COLO668 (cell line): ENCODE measurements around the gene ZNF324.
"Not testable (repeated sequence)": the region's sequence is repeated elsewhere in the genome, so short reads cannot be mapped to it uniquely, and the experiment has no call there.

ENCODE experiments used
- DNase-seq: peaks from one replicate; lab custom pipeline; 2025; ENCODE audit not compliant: unreplicated experiment; lab: John Stamatoyannopoulos, UW

ZNF324 gene

GRCh38 chr19:58470837-58471543, 4.1 kb downstream of the ZNF324 start:
- not testable (repeated sequence) for DNase-seq

- no peak for DNase-seq
Measured at GRCh38 chr19:58471736-58472135, 4.9 kb downstream of the ZNF324 start.

DNA sequence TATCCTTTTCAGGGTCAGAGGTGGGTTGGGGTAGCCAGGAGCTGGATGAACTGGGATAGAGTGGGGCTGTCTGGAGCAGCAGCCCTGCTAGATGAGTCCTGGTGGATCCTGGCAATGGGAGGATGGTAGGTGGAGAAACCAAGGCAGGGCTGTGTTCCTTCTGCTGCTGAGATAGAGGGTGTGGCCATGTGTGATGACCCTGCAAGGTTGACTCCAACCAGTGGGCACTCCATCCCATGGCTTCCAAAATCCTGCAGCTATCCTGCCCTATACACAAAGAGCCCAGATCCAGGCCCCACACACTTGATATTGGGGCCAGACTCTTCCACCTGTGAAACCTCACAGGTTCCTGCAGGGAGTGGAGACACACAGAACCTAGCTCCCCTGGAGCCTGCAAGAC, 6.9 kb downstream of the ZNF324 start:
- no peak for DNase-seq

- no peak for DNase-seq
Measured at GRCh38 chr19:58474291-58474996, 7.6 kb downstream of the ZNF324 start.

GRCh38 chr19:58474997-58475713, 8.3 kb downstream of the ZNF324 start:
- no peak for DNase-seq

DNA sequence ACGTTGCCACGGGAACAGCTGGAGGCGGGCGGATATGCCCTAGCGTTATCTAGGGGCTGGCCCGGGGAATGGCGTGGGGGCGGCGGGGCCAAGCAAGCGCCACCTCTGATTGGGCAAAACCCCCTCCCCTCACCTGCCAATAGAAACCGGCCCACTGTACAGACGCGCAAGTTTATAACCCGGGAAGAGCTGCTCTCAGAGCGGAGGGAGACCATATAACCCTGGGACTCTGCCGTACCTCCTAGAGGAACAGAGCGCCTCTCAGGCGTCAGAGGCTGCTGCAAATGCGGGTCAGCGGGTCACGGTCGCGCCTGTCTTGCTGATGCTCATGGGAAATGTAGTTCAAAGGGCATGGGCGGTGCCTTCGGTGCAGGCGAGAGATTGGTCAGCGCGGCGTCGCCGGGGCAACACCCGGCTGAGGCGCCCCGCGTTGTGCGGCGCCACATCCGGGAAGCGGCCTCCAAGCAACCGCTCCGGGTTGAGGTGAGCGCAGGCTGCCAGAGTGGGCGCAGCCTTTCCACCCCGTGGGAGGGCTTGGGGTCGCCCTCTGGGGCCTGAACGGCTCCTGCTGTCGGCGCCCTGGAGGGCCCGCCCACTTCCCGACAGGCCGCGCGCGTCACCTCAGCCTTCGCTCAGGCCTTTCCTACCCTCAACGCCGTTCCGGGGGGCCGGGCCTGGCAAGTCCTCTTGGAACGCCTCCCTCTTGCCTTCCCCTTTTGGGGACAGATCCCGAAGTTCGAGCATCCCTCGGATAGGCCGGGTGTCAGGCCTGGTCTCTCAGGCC, 9.0 kb downstream of the ZNF324 start, which contains the start of gene ZNF446:
Gene ZNF446, plus strand, starts transcription at position 639 of the 784 bp plus-strand sequence. CDS start 867 bp downstream, outside the sequence.
- peak; percentile 96 for DNase-seq

GRCh38 chr19:58476498-58477015, 9.7 kb downstream of the ZNF324 start:
- peak; percentile 13 for DNase-seq

GRCh38 chr19:58477130-58477529, 10.2 kb downstream of the ZNF324 start:
- DNase-seq = no peak

- no peak for DNase-seq
Measured at GRCh38 chr19:58477871-58478270, 11.0 kb downstream of the ZNF324 start.

GRCh38 chr19:58479303-58479702, 12.4 kb downstream of the ZNF324 start:
- DNase-seq = no peak

GRCh38 chr19:58479736-58480480, 13.0 kb downstream of the ZNF324 start:
- no peak for DNase-seq

DNA sequence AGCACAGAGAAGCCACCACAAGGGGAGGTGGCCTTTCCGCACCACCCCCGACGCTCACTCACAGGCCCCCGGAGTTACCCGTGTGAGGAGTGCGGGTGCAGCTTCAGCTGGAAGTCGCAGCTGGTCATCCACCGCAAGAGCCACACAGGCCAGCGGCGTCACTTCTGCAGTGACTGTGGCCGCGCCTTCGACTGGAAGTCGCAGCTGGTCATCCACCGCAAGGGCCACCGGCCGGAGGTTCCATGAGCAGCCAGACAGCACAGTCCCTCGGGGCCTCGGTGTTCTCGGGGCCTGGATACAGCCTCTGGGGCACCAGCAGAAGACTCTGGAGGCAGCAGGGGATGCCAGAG, 13.6 kb downstream of the ZNF324 start:
- DNase-seq = no peak

DNA sequence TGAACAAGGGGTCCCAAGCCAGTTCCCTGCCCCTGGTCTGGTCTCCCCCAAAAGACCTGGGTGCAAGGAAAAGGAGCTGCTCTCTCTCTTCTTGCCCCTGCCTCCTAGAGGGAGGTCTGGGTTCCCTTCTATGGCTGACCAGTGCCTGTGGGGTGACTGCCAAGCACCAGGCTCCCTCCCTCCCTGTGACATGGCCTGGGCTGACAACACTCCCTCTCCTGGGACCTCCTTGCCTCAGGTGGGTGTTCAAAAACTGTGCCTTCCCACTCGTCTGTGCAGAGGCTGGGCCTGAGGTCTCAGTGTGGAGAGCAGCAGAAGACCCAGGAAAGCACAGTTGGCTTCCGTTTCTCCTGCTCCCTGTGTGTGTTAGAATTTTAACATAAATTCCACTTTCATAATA, 14.0 kb downstream of the ZNF324 start:
- no peak for DNase-seq

- no peak for DNase-seq
Measured at GRCh38 chr19:58482372-58482771, 15.5 kb downstream of the ZNF324 start.

GRCh38 chr19:58483776-58484175, 16.9 kb downstream of the ZNF324 start:
- no peak for DNase-seq

- not testable (repeated sequence) for DNase-seq
Measured at GRCh38 chr19:58484349-58484748, 17.5 kb downstream of the ZNF324 start.

GRCh38 chr19:58491393-58491792, 24.5 kb downstream of the ZNF324 start:
- no peak for DNase-seq

GRCh38 chr19:58492265-58492664, 25.4 kb downstream of the ZNF324 start:
- DNase-seq = no peak

- DNase-seq = no peak
Measured at GRCh38 chr19:58497634-58498170, 30.8 kb downstream of the ZNF324 start.
